Measurements from ENCODE around the gene ZNF614. TPM values are rescaled to one million over a fixed set of nuclear protein-coding genes. Genes with fewer than 3 reads are reported as not detected.

The ZNF614 gene
- total RNA-seq, 4 donors from 2014 or later: 4.0 to 8.6 (median 6.0) TPM

DNA sequence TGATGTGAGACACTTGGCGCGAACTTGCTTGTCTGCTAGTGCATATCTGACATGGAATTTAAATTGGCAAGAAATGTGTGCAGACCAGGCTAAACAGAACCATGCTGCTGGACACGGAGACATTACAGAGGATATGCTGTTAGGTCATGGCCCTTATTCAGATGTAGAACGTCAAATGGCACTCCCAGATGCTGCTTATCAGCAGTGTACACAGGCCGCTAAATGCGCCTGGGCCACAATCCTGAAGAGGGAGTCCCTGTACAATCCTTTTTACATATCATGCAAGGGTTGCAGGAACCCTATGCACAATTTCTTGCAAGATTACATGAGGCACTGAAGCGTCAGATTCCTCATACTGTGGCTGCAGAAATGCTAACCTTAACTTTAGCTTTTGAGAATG is 50.8 kb downstream of the ZNF614 start:
- TF ChIP-seq, protein P1, sequence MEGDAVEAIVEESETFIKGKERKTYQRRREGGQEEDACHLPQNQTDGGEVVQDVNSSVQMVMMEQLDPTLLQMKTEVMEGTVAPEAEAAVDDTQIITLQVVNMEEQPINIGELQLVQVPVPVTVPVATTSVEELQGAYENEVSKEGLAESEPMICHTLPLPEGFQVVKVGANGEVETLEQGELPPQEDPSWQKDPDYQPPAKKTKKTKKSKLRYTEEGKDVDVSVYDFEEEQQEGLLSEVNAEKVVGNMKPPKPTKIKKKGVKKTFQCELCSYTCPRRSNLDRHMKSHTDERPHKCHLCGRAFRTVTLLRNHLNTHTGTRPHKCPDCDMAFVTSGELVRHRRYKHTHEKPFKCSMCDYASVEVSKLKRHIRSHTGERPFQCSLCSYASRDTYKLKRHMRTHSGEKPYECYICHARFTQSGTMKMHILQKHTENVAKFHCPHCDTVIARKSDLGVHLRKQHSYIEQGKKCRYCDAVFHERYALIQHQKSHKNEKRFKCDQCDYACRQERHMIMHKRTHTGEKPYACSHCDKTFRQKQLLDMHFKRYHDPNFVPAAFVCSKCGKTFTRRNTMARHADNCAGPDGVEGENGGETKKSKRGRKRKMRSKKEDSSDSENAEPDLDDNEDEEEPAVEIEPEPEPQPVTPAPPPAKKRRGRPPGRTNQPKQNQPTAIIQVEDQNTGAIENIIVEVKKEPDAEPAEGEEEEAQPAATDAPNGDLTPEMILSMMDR (IDR thresholded peaks at IDR 0.05; ENCODE audit: low read depth): no peak

DNA sequence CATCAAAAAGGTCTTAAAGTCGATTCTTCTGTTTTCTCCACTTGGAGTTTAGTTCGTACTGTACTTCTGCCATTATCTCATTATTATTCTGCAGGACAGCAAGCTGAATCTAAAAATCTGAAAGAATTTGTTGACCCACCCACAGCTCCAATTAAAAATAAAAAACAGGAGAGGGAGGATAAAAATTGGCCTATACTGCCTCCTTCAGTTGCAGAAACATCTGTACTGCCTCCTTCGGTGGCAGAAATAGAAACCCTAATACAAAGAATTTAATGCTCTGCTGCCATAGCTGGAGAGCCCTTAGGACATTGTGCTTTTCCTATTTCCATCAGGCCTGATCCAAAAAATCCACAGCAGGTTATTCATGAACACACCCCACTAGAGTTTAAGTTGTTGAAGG is 51.3 kb downstream of the ZNF614 start:
- TF ChIP-seq, protein P1 (IDR thresholded peaks at IDR 0.05; ENCODE audit: low read depth): no peak

DNA sequence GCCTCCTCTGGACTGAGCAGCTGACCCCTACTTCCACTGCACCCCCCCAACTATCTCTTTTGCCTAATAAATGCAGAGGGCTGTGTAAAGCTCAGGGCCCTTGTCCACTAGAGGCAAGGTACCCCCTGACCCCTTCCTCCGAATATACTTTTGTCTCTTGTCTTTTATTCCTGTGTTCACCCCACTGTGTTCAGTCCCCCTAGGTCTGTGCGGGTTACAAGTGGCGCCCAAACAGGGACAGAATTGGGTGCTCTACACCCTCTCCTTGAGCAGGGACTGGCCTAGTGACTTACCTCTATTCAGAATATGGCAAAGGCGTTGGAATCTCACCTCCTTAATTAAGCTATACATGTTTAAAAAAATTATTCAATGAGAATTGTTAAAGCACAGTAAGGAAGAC is 56.6 kb downstream of the ZNF614 start:
- TF ChIP-seq, protein P1 (IDR thresholded peaks at IDR 0.05; ENCODE audit: low read depth): no peak

DNA sequence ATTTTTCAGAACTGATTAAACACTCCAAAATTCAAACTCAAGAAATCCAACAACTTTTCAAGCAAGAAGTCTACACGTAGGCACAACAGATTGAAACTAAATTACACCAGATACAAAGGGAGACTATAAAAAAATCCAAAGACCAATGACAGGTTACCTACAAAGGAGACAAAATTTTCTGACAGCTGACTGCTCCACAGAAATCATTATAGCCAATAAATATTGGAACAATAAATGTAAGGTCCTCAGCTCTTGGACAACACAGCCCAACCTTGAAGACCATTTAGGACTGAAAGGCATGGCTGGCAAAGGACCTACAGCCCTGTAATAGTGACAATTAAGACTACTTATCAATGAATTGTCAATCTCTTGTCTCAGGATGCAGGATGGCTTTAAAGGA is 57.5 kb downstream of the ZNF614 start:
- TF ChIP-seq, protein P1 (IDR thresholded peaks at IDR 0.05; ENCODE audit: low read depth): no peak

DNA sequence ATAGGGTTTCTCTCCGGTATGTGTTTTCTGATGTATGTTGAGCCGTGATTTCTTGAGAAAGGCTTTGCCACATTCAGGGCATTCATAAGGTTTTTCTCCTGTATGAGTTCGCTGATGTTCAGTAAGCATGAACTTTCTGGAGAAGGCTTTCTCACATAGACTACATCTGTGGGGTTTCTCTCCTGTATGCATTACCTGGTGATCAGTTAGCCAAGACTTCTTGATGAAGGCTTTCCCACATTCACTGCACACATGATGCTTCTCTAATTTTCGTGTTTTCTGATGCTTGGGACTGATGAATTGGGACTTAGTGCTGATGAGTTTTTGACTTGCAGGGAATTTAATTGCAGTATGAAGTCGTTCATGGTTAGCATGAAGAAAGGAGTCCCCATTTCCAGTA is 62.6 kb downstream of the ZNF614 start:
- TF ChIP-seq, protein P1 (IDR thresholded peaks at IDR 0.05; ENCODE audit: low read depth): no peak

Other genes starting within 250 kb of the ZNF614 start
- gene FPR3, start 233.2 kb downstream of the ZNF614 start, total RNA-seq: 100 to 1,000 TPM in 1 of 4 donors, 10 to 100 TPM in 2, 1 to 10 TPM in 1; 3.2 to 112 (median 27.3) TPM
- 10 to 100 TPM; 13.5 to 30.4 (median 20.0) TPM for gene ZNF577, start 140.4 kb downstream of the ZNF614 start, total RNA-seq
- gene ZNF649, start 123.4 kb downstream of the ZNF614 start, total RNA-seq: 1 to 10 TPM; 6.8 to 8.8 (median 7.6) TPM
- gene ZNF613, start 100.9 kb downstream of the ZNF614 start, total RNA-seq: 1 to 10 TPM; 6.4 to 7.2 (median 6.6) TPM
- 10 to 100 TPM in 3 of 4 donors, 1 to 10 TPM in 1; 9.1 to 13.9 (median 12.0) TPM for gene ZNF350, start 41.5 kb downstream of the ZNF614 start, total RNA-seq
- gene ZNF615, start 20.2 kb downstream of the ZNF614 start, total RNA-seq: 10 to 100 TPM; 12.2 to 17.9 (median 14.9) TPM
- 10 to 100 TPM in 3 of 4 donors, 1 to 10 TPM in 1; 9.5 to 15.6 (median 13.1) TPM for gene ZNF432, start 20.5 kb upstream of the ZNF614 start, total RNA-seq
- gene ZNF841, start 67.4 kb upstream of the ZNF614 start, total RNA-seq: 10 to 100 TPM; 18.7 to 26.8 (median 20.4) TPM
- gene ZNF616, start 111.6 kb upstream of the ZNF614 start, total RNA-seq: 10 to 100 TPM in 1 of 4 donors, 1 to 10 TPM in 3; 7.3 to 15.4 (median 8.6) TPM
- 10 to 100 TPM; 10.2 to 18.9 (median 17.4) TPM for gene ZNF836, start 143.2 kb upstream of the ZNF614 start, total RNA-seq
- gene PPP2R1A, start 161.7 kb upstream of the ZNF614 start, total RNA-seq: 100 to 1,000 TPM; 113 to 186 (median 127) TPM
- 10 to 100 TPM in 3 of 4 donors, 1 to 10 TPM in 1; 7.3 to 13.9 (median 12.0) TPM for gene ZNF766, start 241.2 kb upstream of the ZNF614 start, total RNA-seq

All from subcutaneous adipose tissue (tissue), 4 donors.